ENCODE data around the gene ANGEL1. TPM values are rescaled to one million over a fixed set of nuclear protein-coding genes. Genes with fewer than 3 reads are reported as not detected.
A peak's percentile ranks its signal among the peaks of the same experiment; 100 is the strongest.

The ANGEL1 gene
- total and polyA plus RNA-seq, 9 of the 15 experiments (the other 6 are each of a cell fraction or from before 2014, with no cell fraction given) = 2.1 to 22.2 (median 7.3) TPM

- TF ChIP-seq, protein P1, sequence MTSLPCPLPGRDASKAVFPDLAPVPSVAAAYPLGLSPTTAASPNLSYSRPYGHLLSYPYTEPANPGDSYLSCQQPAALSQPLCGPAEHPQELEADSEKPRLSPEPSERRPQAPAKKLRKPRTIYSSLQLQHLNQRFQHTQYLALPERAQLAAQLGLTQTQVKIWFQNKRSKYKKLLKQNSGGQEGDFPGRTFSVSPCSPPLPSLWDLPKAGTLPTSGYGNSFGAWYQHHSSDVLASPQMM (CRISPR knock-in tag; IDR thresholded peaks at IDR 0.05) = no peak
- TF ChIP-seq NRF1 (conservative IDR thresholded peaks at IDR 0.05 in 1 of 2, IDR thresholded peaks at IDR 0.05 in 1 of 2) (peak; percentile 15 to 40; a peak in 2 of 4 replicates), EP300 (IDR thresholded peaks at IDR 0.05; ENCODE audit: low read length) (peak; percentile 15; the same call in 1 of the 2 replicates), ETV5 (CRISPR knock-in tag; IDR thresholded peaks at IDR 0.05; ENCODE audit: low read depth) (no peak), IFI16 (CRISPR knock-in tag; IDR thresholded peaks at IDR 0.05) (no peak), CREM (IDR thresholded peaks at IDR 0.05; ENCODE audit: low read depth) (peak; percentile 30; the same call in 1 of the 2 replicates), CBFA2T3 (IDR thresholded peaks at IDR 0.05) (peak; percentile 70), BHLHE40 (IDR thresholded peaks at IDR 0.05; ENCODE audit: low read length) (peak; percentile 91), MBD2 (IDR thresholded peaks at IDR 0.05; ENCODE audit: borderline replicate concordance, low read depth) (0 out of 2 replicates have a peak, but pooled peaks have one; percentile 33), SOX6 (IDR thresholded peaks at IDR 0.05) (0 out of 2 replicates have a peak, but pooled peaks have one; percentile 18), KLF16 (IDR thresholded peaks at IDR 0.05) (no peak), HNRNPL (IDR thresholded peaks at IDR 0.05; ENCODE audit: low read depth, low read length) (no peak), MYC (IDR thresholded peaks at IDR 0.05; ENCODE audit: low read depth, low read length) (no peak), MYC (CRISPR knock-in tag; IDR thresholded peaks at IDR 0.05; ENCODE audit: borderline replicate concordance, low read depth) (no peak), CSDE1 (IDR thresholded peaks at IDR 0.05) (no peak), TCF3 (CRISPR knock-in tag; IDR thresholded peaks at IDR 0.05) (peak; percentile 78), GTF2F1 (IDR thresholded peaks at IDR 0.05; ENCODE audit: low read depth, low read length) (no peak), KDM1A (IDR thresholded peaks at IDR 0.05) (0 out of 4 replicates have a peak, but pooled peaks of 1 of the 2 experiments have one; percentile 23), SPI1 (IDR thresholded peaks at IDR 0.05; ENCODE audit: borderline replicate concordance, low read depth, low read length) (peak; percentile 71), RFX1 (IDR thresholded peaks at IDR 0.05) (peak; percentile 69), POU5F1 (IDR thresholded peaks at IDR 0.05; ENCODE audit: borderline replicate concordance, low read depth, low read length, partially characterized antibody) (no peak)
- TF ChIP-seq, protein P2, sequence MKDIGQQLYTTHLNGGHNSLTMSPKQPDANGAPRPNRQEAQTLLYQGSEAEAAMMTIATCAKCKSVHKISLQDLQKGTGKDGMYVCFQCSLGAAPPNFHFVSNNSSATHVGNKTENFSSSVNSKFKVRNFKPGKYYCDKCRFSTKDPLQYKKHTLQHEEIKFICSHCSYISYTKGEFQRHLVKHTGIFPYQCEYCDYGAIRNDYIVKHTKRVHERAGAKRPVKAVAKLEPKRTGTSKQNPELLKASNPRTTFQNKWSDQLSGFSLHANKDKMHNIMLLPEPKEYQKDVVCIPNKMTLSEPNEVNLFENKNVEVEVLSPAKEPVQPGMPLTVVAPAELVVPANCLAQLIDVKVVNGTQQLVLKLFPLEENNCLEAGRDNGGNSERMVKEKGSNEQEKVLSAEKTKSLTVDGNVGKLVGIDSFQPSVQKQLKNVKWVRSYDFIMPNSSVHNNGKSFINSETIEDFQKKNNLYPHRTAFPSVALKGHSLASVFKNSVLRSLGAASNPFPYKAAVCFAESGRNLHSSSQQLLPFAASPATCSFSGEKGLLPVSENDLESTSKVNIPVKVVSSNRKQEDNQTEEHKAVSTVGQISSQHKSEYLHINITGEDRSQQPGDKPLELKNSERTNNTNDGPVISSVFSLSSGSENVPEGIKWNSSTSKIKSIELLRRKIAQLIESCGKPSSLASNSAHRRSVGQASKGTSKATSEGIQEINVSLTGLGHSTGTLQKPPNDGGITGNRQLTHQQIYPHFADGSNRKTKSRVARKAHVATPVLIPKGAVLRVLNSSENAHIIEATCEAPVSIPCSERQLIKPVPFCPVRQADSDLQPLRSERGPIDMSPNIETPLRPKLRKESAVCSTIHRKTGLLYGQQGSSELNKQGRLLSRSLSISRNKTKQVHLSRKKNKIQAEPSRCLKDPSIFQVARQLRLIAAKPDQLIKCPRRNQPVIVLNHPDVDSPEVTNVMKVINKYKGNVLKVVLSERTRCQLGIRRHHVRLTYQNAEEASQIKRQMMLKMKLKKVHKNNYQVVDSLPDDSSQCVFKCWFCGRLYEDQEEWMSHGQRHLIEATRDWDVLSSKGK (CRISPR knock-in tag; IDR thresholded peaks at IDR 0.05) = no peak
- TF ChIP-seq, protein P3, sequence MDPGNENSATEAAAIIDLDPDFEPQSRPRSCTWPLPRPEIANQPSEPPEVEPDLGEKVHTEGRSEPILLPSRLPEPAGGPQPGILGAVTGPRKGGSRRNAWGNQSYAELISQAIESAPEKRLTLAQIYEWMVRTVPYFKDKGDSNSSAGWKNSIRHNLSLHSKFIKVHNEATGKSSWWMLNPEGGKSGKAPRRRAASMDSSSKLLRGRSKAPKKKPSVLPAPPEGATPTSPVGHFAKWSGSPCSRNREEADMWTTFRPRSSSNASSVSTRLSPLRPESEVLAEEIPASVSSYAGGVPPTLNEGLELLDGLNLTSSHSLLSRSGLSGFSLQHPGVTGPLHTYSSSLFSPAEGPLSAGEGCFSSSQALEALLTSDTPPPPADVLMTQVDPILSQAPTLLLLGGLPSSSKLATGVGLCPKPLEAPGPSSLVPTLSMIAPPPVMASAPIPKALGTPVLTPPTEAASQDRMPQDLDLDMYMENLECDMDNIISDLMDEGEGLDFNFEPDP (CRISPR knock-in tag; IDR thresholded peaks at IDR 0.05) = no peak
Observed at GRCh38 chr14:76767681-76768656, 44.7 kb downstream of the ANGEL1 start (continued).

Measured in K562 (cell line).